MCF 10A (cell line): Measurements from ENCODE around the gene KRTAP4-4. TPM values are rescaled to one million over a fixed set of nuclear protein-coding genes. Genes with fewer than 3 reads are reported as not detected.
"Not testable (repeated sequence)": the region's sequence is repeated elsewhere in the genome, so short reads cannot be mapped to it uniquely, and the experiment has no call there.

Source experiments
- BruUV-seq: library from RNA; stranded (reverse); fragments of 400-500 nt; replicated peaks from 2 replicates; lab custom pipeline; 2021; lab: Mats Ljungman, UMichigan
- CTCF ChIA-PET: fragments of 300-600 bp; sonication (Branson Sonifier 250); formaldehyde crosslinking; extraction: SDS; loops from one replicate; lab custom pipeline; 2021; ENCODE audit warnings: antibody characterized with exemption, inconsistent platforms; lab: Yijun Ruan, JAX
- POLR2A ChIA-PET: fragments of 300-600, 350-650 bp; sonication (Branson Sonifier 250); formaldehyde crosslinking; extraction: SDS; loops from one replicate; lab custom pipeline; 2020; ENCODE audit warnings: antibody characterized with exemption, inconsistent platforms; lab: Yijun Ruan, JAX
- DNase-seq: peaks from one replicate; pipeline ENCODE4 v3.0.0-alpha.2; 2018; ENCODE audit not compliant: unreplicated experiment
- H3K27ac Mint-ChIP-seq: one replicate; pipeline ENCODE4 v1.8.0; 2022; ENCODE audit warnings: mild to moderate bottlenecking, low read depth, mixed read lengths; ENCODE audit not compliant: unreplicated experiment
- H3K27me3 Mint-ChIP-seq: one replicate; pipeline ENCODE4 v1.8.0; 2022; ENCODE audit warnings: mixed read lengths; ENCODE audit not compliant: insufficient read depth, unreplicated experiment
- H3K36me3 Mint-ChIP-seq: one replicate; pipeline ENCODE4 v1.8.0; 2022; ENCODE audit warnings: mild to moderate bottlenecking, moderate library complexity, mixed read lengths; ENCODE audit not compliant: insufficient read depth, unreplicated experiment
- H3K4me1 Mint-ChIP-seq: one replicate; pipeline ENCODE4 v1.8.0; 2022; ENCODE audit warnings: mixed read lengths; ENCODE audit not compliant: insufficient read depth, unreplicated experiment
- H3K4me3 Mint-ChIP-seq: one replicate; pipeline ENCODE4 v1.8.0; 2022; ENCODE audit warnings: mild to moderate bottlenecking, moderate library complexity, mixed read lengths; ENCODE audit not compliant: unreplicated experiment
- H3K9me3 Mint-ChIP-seq: one replicate; pipeline ENCODE4 v1.8.0; 2022; ENCODE audit warnings: mixed read lengths; ENCODE audit not compliant: unreplicated experiment
- CTCF ChIP-seq: fragments of 200-600 bp; IDR thresholded peaks from one replicate; pipeline ENCODE4 v1.8.0; 2022; ENCODE audit warnings: antibody characterized with exemption, mild to moderate bottlenecking; ENCODE audit not compliant: unreplicated experiment
- intact Hi-C: fragments of 100-400 bp; cut with micrococcal nuclease; formaldehyde crosslinking; loops from 2 replicates; pipeline ENCODE4 v1.14.1; 2022
- total RNA-seq: library from RNA; stranded (reverse); gene quantifications from 2 replicates; pipeline ENCODE4 v1.2.3, GENCODE V29; 2022

Gene KRTAP4-4
- total RNA-seq, 1 experiment from 2014 or later: not detected

- Mint-ChIP-seq H3K27me3 (no peaks in the 10 kb centered on the region), H3K27ac (peak within 1 kb of the TSS; percentile 3), H3K9me3 (peaks cover 27% of the 10 kb centered on the region), H3K4me1 (peaks cover 6% of the 10 kb centered on the region), H3K36me3 (peaks cover 6% of the 10 kb centered on the region), H3K4me3 (no peak within 1 kb of the TSS)
- POLR2A ChIA-PET: interaction anchor here (0.6 to 1.7 kb wide), 6 partner anchors 9 to 972 kb away, joined by 3 to 5 read pairs (median 4); partner anchors contain the start of gene KRT32
- no peak for TF ChIP-seq CTCF
- peak; percentile 49 for DNase-seq
- no TSS peak for BruUV-seq
- intact Hi-C loops: loop anchor here (2.0 kb wide), 1 partner anchor 232 kb away; no protein-coding TSS in a partner anchor
- CTCF ChIA-PET: interaction anchor here (0.6 kb wide), 1 partner anchor 523 kb away, joined by 3 read pairs; no protein-coding TSS in a partner anchor
Measured at GRCh38 chr17:41140360-41141131, 20.0 kb downstream of the KRTAP4-4 start, which contains the start of gene KRTAP4-6. KRTAP4-6 (minus strand) TSS chr17:41140544; CDS start chr17:41140487, 57 bp downstream.

GRCh38 chr17:41139865-41140264 is 20.7 kb downstream of the KRTAP4-4 start:
- ChIA-PET CTCF (interaction anchor here (0.6 kb wide), 2 partner anchors 283 to 523 kb away, joined by 3 read pairs; no protein-coding TSS in a partner anchor), POLR2A (interaction anchor here (0.7 to 1.7 kb wide), 2 partner anchors 8 to 444 kb away, joined by 5 read pairs; no protein-coding TSS in a partner anchor)
- H3K36me3 Mint-ChIP-seq, H3K27ac Mint-ChIP-seq, H3K4me3 Mint-ChIP-seq, H3K4me1 Mint-ChIP-seq, DNase-seq, H3K27me3 Mint-ChIP-seq, BruUV-seq: not testable (repeated sequence)
- intact Hi-C loops: loop anchor here (2.0 kb wide), 1 partner anchor 231 kb away; no protein-coding TSS in a partner anchor
- peaks cover 27% of the 10 kb centered on the region for H3K9me3 Mint-ChIP-seq

GRCh38 chr17:41133880-41134735 is 26.4 kb downstream of the KRTAP4-4 start:
- Mint-ChIP-seq H3K4me3 (no peak overlapping the region), H3K27ac (no peak overlapping the region), H3K4me1 (peaks cover 9% of the 10 kb centered on the region), H3K27me3 (no peaks in the 10 kb centered on the region), H3K36me3 (no peaks in the 10 kb centered on the region), H3K9me3 (peaks cover 20% of the 10 kb centered on the region)
- POLR2A ChIA-PET: no interaction called here
- intact Hi-C loops: no loop called here
- CTCF ChIA-PET: no interaction called here
- TF ChIP-seq CTCF: no peak
- BruUV-seq: no TSS peak
- DNase-seq: no peak

- peaks cover 15% of the 10 kb centered on the region for H3K9me3 Mint-ChIP-seq
- DNase-seq: peak; percentile 6
- H3K27ac Mint-ChIP-seq: no peak overlapping the region
- TF ChIP-seq CTCF: no peak
- ChIA-PET CTCF (interaction anchor here (0.6 kb wide), 1 partner anchor 458 kb away, joined by 3 read pairs; no protein-coding TSS in a partner anchor), POLR2A (interaction anchor here (0.5 to 1.2 kb wide), 2 partner anchors 9 to 145 kb away, joined by 3 to 5 read pairs; partner anchors contain the start of gene KRTAP4-6)
- peaks cover 9% of the 10 kb centered on the region for H3K4me1 Mint-ChIP-seq
- BruUV-seq: no TSS peak
- no peaks in the 10 kb centered on the region for H3K36me3 Mint-ChIP-seq
- H3K4me3 Mint-ChIP-seq: no peak overlapping the region
- no peaks in the 10 kb centered on the region for H3K27me3 Mint-ChIP-seq
- intact Hi-C loops: no loop called here
Measured at GRCh38 chr17:41131979-41132378, 28.6 kb downstream of the KRTAP4-4 start.
